ENCODE measurements around the gene LRP2. TPM values are rescaled to one million over a fixed set of nuclear protein-coding genes. Genes with fewer than 3 reads are reported as not detected.

LRP2 gene
- total RNA-seq, 4 donors from 2014 or later: 0.65 TPM; not detected in 3

DNA sequence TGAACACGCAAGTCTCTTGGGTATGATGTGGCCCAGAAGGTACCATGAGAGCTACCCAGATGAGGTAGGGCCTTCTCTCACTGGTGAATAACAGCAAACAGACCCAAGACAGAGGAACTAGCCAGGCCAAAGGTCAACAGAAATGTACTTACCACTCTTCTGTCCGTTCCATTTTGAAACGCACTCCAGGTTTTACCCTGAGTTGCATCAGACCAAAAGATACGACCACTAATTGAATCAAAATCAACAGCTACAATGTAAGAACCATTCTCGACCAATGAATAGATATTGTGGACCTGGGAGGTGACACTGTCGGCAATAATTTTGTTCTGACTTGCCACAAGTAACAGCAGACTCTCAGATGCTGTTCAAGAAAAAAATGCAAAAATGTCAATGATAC lies 124.4 kb downstream of the LRP2 start:
- TF ChIP-seq, protein P1, sequence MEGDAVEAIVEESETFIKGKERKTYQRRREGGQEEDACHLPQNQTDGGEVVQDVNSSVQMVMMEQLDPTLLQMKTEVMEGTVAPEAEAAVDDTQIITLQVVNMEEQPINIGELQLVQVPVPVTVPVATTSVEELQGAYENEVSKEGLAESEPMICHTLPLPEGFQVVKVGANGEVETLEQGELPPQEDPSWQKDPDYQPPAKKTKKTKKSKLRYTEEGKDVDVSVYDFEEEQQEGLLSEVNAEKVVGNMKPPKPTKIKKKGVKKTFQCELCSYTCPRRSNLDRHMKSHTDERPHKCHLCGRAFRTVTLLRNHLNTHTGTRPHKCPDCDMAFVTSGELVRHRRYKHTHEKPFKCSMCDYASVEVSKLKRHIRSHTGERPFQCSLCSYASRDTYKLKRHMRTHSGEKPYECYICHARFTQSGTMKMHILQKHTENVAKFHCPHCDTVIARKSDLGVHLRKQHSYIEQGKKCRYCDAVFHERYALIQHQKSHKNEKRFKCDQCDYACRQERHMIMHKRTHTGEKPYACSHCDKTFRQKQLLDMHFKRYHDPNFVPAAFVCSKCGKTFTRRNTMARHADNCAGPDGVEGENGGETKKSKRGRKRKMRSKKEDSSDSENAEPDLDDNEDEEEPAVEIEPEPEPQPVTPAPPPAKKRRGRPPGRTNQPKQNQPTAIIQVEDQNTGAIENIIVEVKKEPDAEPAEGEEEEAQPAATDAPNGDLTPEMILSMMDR (IDR thresholded peaks at IDR 0.05; ENCODE audit: low read depth): no peak

DNA sequence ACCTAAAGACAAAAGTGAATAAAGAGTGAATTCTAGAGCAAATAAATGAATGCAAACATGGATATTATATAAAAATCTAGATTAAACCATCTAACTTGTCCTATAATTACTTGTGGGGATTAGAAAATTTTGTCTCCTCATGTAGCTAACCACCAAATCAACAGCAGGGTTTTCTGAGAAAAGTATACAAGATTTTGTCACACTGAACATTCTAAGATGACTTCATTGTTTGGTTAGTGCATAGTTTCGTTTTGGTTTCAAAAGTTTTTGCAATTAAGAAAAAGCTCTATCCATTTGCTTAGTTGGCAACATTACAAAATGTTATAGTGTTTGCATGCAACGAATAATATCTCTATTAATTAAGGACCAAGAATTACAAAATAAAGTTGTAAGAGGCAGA lies 125.0 kb downstream of the LRP2 start:
- TF ChIP-seq, protein P1 (IDR thresholded peaks at IDR 0.05; ENCODE audit: low read depth): no peak

DNA sequence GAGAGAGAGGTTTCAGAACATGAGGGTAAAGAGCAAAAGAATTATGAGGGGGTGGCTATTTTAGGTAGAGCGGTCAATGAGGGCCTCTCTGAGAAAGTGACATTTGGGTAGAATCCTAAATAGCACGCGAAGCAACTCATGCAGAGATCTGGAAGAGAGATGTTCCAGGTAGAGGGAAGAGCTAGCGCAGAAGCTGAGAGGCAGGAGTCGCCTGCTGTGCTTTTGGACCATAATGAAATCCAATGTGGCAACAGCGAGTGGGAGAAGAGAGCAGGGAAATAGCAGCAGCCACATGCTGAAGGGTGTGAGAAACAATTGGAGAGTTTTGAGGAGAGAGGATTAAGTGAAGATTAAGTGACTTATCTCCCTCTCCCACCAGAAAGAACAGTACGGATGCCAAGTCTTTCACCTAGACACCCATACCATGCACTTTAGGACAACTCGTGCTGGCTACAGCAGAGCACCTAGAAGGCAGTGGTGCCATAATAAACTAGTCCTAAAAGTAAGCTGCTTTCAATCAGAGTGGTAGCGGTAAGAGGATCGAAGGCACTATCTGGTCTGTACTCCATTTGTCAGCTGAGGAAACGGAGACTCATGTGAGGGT lies 129.7 kb downstream of the LRP2 start:
- TF ChIP-seq, protein P1 (IDR thresholded peaks at IDR 0.05; ENCODE audit: low read depth): no peak

DNA sequence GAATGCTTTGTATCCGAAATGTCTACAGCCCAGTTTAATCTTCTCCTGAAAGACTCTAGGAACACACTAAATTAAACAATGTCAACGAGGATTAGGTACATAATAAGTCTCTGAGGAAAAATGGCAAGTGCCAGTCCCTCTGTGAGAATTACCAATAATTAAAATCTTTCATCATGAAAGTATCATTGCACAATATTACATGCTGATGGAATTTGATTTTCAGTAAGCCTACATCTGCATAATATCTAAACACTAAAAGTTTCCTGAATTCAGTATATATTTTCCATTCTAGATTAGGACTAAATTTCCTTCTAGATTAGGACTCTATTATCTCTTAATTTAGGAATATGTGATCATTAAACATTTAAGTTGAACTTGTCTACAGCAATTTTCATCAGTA lies 132.1 kb downstream of the LRP2 start:
- TF ChIP-seq, protein P1 (IDR thresholded peaks at IDR 0.05; ENCODE audit: low read depth): no peak

DNA sequence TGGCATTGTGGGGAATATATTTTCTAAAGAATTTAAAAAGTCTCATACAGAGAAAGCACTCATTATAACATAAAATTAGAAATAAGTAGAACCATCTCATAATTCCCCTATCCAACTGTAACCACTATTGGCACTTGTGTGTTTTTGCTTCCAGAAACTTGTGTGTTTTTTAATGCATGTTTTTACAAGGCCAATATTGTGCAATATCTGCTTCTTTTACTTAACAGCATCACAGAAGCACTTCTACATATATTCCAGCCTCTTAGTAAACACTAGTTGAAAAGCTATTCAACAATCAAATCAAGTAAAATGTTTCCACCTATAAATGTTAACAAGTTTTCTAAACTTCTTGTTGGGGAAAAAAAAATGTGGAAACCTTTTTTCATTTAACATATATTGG lies 132.7 kb downstream of the LRP2 start:
- TF ChIP-seq, protein P1 (IDR thresholded peaks at IDR 0.05; ENCODE audit: low read depth): no peak

DNA sequence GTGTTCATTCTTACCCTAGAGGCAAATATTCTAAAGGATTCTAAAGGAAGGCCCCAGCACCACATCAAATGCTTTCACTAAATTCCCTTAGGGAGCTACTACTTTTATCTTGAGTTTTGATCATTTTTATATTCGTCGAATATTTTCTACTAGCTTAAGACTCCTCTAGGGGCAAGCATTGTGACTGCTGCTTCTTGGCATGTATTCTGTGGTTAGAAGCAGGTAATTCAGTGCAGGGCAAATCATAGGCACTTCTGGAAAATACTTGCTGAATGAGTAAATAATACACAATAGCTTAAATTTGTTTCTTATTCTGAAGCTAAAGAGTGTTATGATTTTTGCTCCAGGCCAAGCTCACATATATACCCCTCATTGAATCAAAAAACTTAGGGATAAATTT lies 136.4 kb downstream of the LRP2 start:
- TF ChIP-seq, protein P1 (IDR thresholded peaks at IDR 0.05; ENCODE audit: low read depth): no peak

DNA sequence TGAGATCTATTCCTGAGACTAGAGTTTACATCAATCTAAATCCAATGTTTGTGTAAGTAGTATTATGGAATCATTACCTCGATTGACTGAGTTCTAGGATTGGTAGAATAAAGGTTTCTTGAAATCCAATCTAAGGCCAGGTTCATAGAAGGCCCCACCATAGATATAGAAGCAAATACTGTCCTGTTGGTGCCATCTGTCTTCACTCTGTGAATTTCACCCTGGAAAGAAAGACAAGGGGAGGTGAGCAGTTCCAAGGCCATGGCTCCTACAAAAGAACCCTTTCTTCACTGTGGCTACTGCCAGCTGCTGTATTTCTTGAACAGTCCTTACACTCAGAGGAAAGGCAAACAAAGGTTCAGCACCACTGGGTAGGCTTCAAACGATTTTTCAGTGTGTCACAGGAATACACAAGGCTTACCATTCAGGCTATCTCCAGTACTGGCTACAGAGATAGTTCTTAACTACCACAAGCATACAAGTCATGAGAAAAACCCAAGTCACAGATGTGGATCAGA lies 137.0 kb downstream of the LRP2 start:
- TF ChIP-seq, protein P1 (IDR thresholded peaks at IDR 0.05; ENCODE audit: low read depth): no peak
